Activated CD4-positive, CD25-positive, alpha-beta regulatory T cell treated with anti-CD3 and anti-CD28 coated beads, Interleukin-2, amount 50 U/mL, for 16 hours (primary cell): Measurements from ENCODE around the gene ZSCAN9.
A peak's percentile ranks its signal among the peaks of the same experiment; 100 is the strongest.

ENCODE experiments used
- DNase-seq: peaks from one replicate; pipeline ENCODE4 v3.0.0-alpha.2; 2020; ENCODE audit warnings: low read depth, low spot score

Gene ZSCAN9

DNA sequence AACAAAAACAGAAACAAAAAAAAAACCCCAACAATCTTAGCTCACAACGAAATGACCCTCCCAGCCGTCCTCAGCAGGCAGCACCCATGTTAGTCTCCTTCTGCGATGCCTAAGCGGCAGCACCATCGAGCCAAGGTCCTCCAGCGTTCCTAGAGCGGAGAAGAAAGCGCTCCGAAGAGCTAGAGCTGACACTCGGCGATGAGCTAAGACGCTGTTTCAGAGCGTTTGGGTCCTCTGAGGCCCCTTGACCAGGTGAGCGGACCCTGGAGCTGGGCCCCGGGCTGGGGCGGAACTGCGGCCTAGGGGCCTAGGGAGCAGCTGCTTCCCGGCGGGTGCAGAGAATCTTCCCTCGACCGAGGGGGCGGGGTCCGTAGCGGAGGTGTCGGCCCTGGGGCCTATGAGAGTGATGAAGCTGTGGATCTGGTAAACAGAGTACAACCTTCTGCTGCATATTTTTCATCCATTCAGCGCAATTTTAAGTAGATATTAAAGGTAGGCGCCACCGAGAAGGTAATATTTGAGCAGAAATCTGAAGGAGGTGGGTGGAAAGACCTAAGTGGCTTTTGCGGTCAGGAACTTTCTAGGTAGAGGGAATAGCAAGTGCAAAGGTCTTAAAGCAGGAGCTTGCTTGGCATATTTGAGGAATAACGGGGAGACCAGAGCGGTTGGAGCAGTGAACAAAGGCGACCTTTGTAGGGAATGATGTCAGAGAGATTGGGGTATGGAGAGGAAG is 42.1 kb downstream of the ZSCAN9 start, which contains the start of gene ZSCAN26:
Gene ZSCAN26, plus strand, starts transcription at position 182 of the 733 bp plus-strand sequence. CDS start 4,777 bp downstream, outside the sequence.
- DNase-seq, result peak; percentile 67

DNA sequence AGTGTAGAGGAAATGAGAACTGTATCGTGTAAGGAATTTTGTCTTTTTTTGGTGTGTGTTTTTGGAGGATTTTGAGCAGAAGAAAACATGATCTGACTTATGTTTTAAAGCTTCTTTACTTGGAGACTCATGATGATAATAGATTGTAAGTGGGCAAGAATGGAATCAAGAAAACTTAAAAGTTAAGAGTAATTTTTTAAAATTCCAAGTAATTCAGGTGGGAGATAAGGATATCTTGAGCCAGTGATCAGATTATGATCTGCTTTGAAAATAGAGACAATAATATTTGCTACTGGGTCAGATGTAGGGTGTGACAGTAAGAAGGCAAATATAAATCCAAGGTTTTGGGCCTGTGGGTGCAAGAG is 42.6 kb downstream of the ZSCAN9 start:
- DNase-seq, result no peak

GRCh38 chr6:28269492-28269891 is 44.4 kb downstream of the ZSCAN9 start:
- no peak for DNase-seq

- no peak for DNase-seq
These were observed 49.8 kb downstream of the ZSCAN9 start for GRCh38 chr6:28274888-28275287.

GRCh38 chr6:28277746-28278145 is 52.7 kb downstream of the ZSCAN9 start:
- no peak for DNase-seq

- no peak for DNase-seq
These were observed 55.7 kb downstream of the ZSCAN9 start for GRCh38 chr6:28280595-28281287.

DNA sequence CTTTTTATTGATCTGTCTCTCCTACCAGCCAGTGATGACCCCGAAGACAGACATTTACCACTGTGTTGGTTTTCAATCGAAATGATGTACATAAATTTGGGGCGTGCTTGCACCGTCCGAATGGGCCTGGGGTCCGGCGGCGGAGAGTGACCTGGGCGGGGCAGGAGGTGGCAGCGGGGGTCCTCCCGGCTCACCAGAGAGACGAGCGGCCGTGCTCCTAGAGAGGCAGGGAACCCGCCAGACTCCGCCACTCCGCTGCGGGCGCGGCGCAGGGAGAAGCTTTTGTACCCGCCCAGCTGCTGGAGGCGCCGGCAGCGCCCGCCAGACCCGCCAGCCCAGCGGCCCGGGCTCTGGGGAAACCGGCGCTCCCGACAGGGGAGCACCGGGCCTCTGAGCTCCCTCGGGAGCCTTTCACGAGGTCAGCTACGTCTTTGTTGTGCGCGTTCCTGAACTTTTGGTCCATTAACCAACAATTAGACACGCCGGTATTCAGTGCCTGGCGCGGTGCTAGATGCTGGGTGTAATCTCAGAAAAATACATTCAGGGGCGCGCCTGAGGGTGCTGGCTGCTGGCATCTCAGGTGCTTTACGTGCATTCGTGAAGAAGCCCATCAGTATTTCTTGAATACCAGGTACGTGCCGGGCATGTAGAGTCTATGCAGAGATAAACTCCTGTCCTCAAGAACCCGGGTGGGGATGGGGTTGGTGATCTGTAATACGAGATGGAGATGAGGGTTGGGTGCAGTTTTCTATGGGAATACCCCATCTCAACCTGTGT is 56.4 kb downstream of the ZSCAN9 start, which contains the start of gene PGBD1:
Gene PGBD1, plus strand, starts transcription at position 285 of the 777 bp plus-strand sequence. CDS start 2,242 bp downstream, outside the sequence.
- no peak for DNase-seq

DNA sequence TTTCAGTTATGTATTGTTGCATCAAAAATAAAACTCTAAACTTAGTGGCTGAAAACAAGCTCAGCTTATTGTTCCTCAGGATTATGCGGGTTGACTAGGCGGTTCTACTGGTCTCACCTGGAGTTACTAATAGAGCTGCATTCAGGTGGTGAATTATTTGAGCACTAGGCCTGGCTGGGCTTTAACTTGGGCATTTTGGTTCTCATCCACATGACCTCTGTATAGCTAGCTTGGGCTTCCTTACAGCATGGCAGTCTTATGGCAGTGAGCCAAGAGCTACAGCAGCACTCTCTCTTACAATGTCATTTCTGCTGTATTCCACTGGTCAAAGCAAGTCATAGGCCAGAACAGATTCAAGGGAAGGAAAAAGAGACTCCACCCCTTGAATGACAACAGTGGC is 57.9 kb downstream of the ZSCAN9 start:
- no peak for DNase-seq
